ENCODE measurements around the gene MACROD2.

The MACROD2 gene

GRCh38 chr20:14744723-14745122 lies 749.4 kb downstream of the MACROD2 start:
- no peak for DNase-seq (ENCODE audit: low read depth, low spot score)

- DNase-seq (ENCODE audit: low read depth, low spot score) = no peak
Observed at GRCh38 chr20:14745830-14746229, 750.5 kb downstream of the MACROD2 start.

GRCh38 chr20:14751191-14751590 lies 755.9 kb downstream of the MACROD2 start:
- no peak for DNase-seq (ENCODE audit: low read depth, low spot score)

GRCh38 chr20:14757728-14758127 lies 762.4 kb downstream of the MACROD2 start:
- DNase-seq (ENCODE audit: low read depth, low spot score) = no peak

GRCh38 chr20:14758356-14758755 lies 763.0 kb downstream of the MACROD2 start:
- DNase-seq (ENCODE audit: low read depth, low spot score) = no peak

GRCh38 chr20:14759979-14760378 lies 764.7 kb downstream of the MACROD2 start:
- DNase-seq (ENCODE audit: low read depth, low spot score) = no peak

GRCh38 chr20:14761903-14762302 lies 766.6 kb downstream of the MACROD2 start:
- DNase-seq (ENCODE audit: low read depth, low spot score) = no peak

- no peak for DNase-seq (ENCODE audit: low read depth, low spot score)
Observed at GRCh38 chr20:14764511-14765369, 769.4 kb downstream of the MACROD2 start.

GRCh38 chr20:14765370-14765701 lies 770.0 kb downstream of the MACROD2 start:
- DNase-seq (ENCODE audit: low read depth, low spot score) = no peak

- no peak for DNase-seq (ENCODE audit: low read depth, low spot score)
Observed at GRCh38 chr20:14773486-14773885, 778.2 kb downstream of the MACROD2 start.

- DNase-seq (ENCODE audit: low read depth, low spot score) = no peak
Observed at GRCh38 chr20:14775778-14776177, 780.5 kb downstream of the MACROD2 start.

GRCh38 chr20:14777591-14777990 lies 782.3 kb downstream of the MACROD2 start:
- DNase-seq (ENCODE audit: low read depth, low spot score) = no peak

- DNase-seq (ENCODE audit: low read depth, low spot score) = no peak
Observed at GRCh38 chr20:14778096-14778495, 782.8 kb downstream of the MACROD2 start.

GRCh38 chr20:14778875-14779274 lies 783.6 kb downstream of the MACROD2 start:
- DNase-seq (ENCODE audit: low read depth, low spot score) = no peak

- DNase-seq (ENCODE audit: low read depth, low spot score) = no peak
Observed at GRCh38 chr20:14780508-14780907, 785.2 kb downstream of the MACROD2 start.

- DNase-seq (ENCODE audit: low read depth, low spot score) = no peak
Observed at GRCh38 chr20:14782731-14783130, 787.4 kb downstream of the MACROD2 start.

- no peak for DNase-seq (ENCODE audit: low read depth, low spot score)
Observed at GRCh38 chr20:14783766-14784165, 788.5 kb downstream of the MACROD2 start.

- DNase-seq (ENCODE audit: low read depth, low spot score) = no peak
Observed at GRCh38 chr20:14785065-14785743, 789.9 kb downstream of the MACROD2 start.

- DNase-seq (ENCODE audit: low read depth, low spot score) = no peak
Observed at GRCh38 chr20:14790190-14790589, 794.9 kb downstream of the MACROD2 start.

GRCh38 chr20:14790771-14791620 lies 795.7 kb downstream of the MACROD2 start:
- DNase-seq (ENCODE audit: low read depth, low spot score) = no peak

- no peak for DNase-seq (ENCODE audit: low read depth, low spot score)
Observed at GRCh38 chr20:14792915-14793314, 797.6 kb downstream of the MACROD2 start.

- DNase-seq (ENCODE audit: low read depth, low spot score) = no peak
Observed at GRCh38 chr20:14799545-14800216, 804.4 kb downstream of the MACROD2 start.
